Measurements from ENCODE around the gene GPC6. TPM values are rescaled to one million over a fixed set of nuclear protein-coding genes. Genes with fewer than 3 reads are reported as not detected.

GPC6 gene
- polyA plus RNA-seq, 4 donors: 47.9 to 66.1 (median 61.3) TPM

GRCh38 chr13:93723316-93723715, 496.7 kb downstream of the GPC6 start:
- DNase-seq (ENCODE audit: low read depth in 4 of 4, low spot score in 2 of 4): no peak

- DNase-seq (ENCODE audit: low read depth in 4 of 4, low spot score in 2 of 4): no peak
Measured at GRCh38 chr13:93724187-93724586, 497.6 kb downstream of the GPC6 start.

GRCh38 chr13:93726173-93726957, 499.8 kb downstream of the GPC6 start:
- no peak for DNase-seq (ENCODE audit: low read depth in 4 of 4, low spot score in 2 of 4)

- DNase-seq (ENCODE audit: low read depth in 4 of 4, low spot score in 2 of 4): no peak
Measured at GRCh38 chr13:93727211-93728141, 500.9 kb downstream of the GPC6 start.

GRCh38 chr13:93729383-93729782, 502.8 kb downstream of the GPC6 start:
- DNase-seq (ENCODE audit: low read depth in 4 of 4, low spot score in 2 of 4): no peak

GRCh38 chr13:93730780-93731179, 504.2 kb downstream of the GPC6 start:
- no peak for DNase-seq (ENCODE audit: low read depth in 4 of 4, low spot score in 2 of 4)

- DNase-seq (ENCODE audit: low read depth in 4 of 4, low spot score in 2 of 4): no peak
Measured at GRCh38 chr13:93732186-93732585, 505.6 kb downstream of the GPC6 start.

GRCh38 chr13:93736081-93736480, 509.5 kb downstream of the GPC6 start:
- no peak for DNase-seq (ENCODE audit: low read depth in 4 of 4, low spot score in 2 of 4)

- DNase-seq (ENCODE audit: low read depth in 4 of 4, low spot score in 2 of 4): no peak
Measured at GRCh38 chr13:93736909-93737308, 510.3 kb downstream of the GPC6 start.

GRCh38 chr13:93740334-93740733, 513.7 kb downstream of the GPC6 start:
- DNase-seq (ENCODE audit: low read depth in 4 of 4, low spot score in 2 of 4): no peak

- DNase-seq (ENCODE audit: low read depth in 4 of 4, low spot score in 2 of 4): no peak
Measured at GRCh38 chr13:93744033-93744432, 517.4 kb downstream of the GPC6 start.

- DNase-seq (ENCODE audit: low read depth in 4 of 4, low spot score in 2 of 4): no peak
Measured at GRCh38 chr13:93744886-93745285, 518.3 kb downstream of the GPC6 start.

- no peak for DNase-seq (ENCODE audit: low read depth in 4 of 4, low spot score in 2 of 4)
Measured at GRCh38 chr13:93745884-93746283, 519.3 kb downstream of the GPC6 start.

GRCh38 chr13:93746589-93746988, 520.0 kb downstream of the GPC6 start:
- DNase-seq (ENCODE audit: low read depth in 4 of 4, low spot score in 2 of 4): no peak

GRCh38 chr13:93750676-93751075, 524.1 kb downstream of the GPC6 start:
- no peak for DNase-seq (ENCODE audit: low read depth in 4 of 4, low spot score in 2 of 4)

- DNase-seq (ENCODE audit: low read depth in 4 of 4, low spot score in 2 of 4): no peak
Measured at GRCh38 chr13:93751117-93751516, 524.5 kb downstream of the GPC6 start.

GRCh38 chr13:93752541-93752940, 525.9 kb downstream of the GPC6 start:
- DNase-seq (ENCODE audit: low read depth in 4 of 4, low spot score in 2 of 4): no peak

- DNase-seq (ENCODE audit: low read depth in 4 of 4, low spot score in 2 of 4): no peak
Measured at GRCh38 chr13:93753639-93754038, 527.0 kb downstream of the GPC6 start.

GRCh38 chr13:93755341-93755740, 528.7 kb downstream of the GPC6 start:
- DNase-seq (ENCODE audit: low read depth in 4 of 4, low spot score in 2 of 4): no peak

- DNase-seq (ENCODE audit: low read depth in 4 of 4, low spot score in 2 of 4): no peak
Measured at GRCh38 chr13:93758575-93758974, 532.0 kb downstream of the GPC6 start.

- no peak for DNase-seq (ENCODE audit: low read depth in 4 of 4, low spot score in 2 of 4)
Measured at GRCh38 chr13:93762708-93763426, 536.3 kb downstream of the GPC6 start.
